GM21360 (cell line): ENCODE data around the gene CLDN3.
"Not testable (repeated sequence)": the region's sequence is repeated elsewhere in the genome, so short reads cannot be mapped to it uniquely, and the experiment has no call there.

Experiments used
- ATAC-seq: cut with Tn5 transposase; IDR thresholded peaks from one replicate; pipeline ENCODE4 v1.9.1; 2021; ENCODE audit warnings: mild to moderate bottlenecking, moderate library complexity; ENCODE audit not compliant: unreplicated experiment

Gene CLDN3, protein sequence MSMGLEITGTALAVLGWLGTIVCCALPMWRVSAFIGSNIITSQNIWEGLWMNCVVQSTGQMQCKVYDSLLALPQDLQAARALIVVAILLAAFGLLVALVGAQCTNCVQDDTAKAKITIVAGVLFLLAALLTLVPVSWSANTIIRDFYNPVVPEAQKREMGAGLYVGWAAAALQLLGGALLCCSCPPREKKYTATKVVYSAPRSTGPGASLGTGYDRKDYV

DNA sequence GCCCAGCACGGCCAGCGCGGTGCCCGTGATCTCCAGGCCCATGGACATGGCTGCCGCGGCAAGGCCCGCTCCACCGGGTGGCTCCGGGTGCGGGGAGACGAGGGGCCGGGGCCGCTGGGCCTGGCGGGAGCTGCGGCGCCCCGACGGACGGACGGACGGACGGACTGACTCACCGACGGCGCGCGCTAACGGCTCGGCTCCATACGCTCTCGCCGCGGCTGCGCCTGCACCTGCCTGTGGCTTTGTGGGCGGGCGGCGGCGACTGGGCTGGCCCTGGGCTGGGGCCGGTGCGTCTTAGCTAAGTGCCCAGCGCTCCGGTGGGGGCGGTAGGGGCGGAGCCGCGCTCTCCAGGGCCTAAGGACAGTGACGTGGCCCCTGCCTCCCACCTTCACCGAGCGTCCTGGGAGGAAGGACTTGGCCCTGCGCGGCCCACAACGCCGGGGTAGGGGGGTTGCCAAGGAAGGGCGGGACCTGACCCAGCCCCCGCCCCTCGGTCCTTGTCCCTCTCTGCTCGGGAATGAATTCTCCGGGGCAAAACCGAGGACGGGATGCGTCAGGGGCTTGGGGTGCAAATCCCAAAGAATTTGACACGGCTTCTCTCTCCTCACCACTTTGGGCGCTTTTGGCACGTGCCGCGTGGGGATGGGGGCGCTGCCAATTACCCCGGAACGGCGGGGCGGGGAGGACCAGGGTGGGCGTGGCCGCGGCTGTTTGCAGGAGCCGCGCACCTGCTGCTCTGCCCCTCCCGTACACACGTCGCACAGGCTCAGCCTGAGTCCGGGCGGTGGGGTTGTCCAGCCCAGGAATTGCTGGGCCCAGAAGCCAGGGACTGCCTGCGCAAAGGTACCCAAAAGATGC lies at the start of gene CLDN3:
CLDN3 (minus strand) TSS at position 269 of the 858 bp plus-strand sequence; CDS start at position 48, 221 bp downstream.
- no peak for ATAC-seq

- no peak for ATAC-seq
Observed at GRCh38 chr7:73817121-73817520, 47.1 kb upstream of the CLDN3 start.

GRCh38 chr7:73815436-73815835 lies 45.4 kb upstream of the CLDN3 start:
- no peak for ATAC-seq

DNA sequence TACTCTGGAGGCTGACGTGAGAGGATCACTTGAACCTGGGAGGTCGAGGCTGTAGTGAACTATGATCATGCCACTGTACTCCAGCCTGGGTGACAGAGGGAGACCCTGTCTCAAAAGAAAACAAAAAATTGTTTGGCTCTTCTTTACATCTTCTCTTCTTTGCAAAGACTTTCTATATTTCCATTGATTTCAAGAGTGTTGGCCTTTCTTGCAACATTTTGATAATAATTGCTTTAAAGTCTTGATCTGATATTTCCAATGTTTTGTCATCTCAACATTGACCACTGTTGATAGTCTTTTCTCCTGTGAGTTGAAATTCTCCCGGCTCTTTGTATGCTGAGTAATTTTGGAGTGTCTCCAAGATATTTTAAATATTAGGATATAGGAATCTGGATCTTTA lies 42.9 kb upstream of the CLDN3 start:
- ATAC-seq: no peak

GRCh38 chr7:73811760-73812168 lies 41.7 kb upstream of the CLDN3 start:
- ATAC-seq: no peak

- no peak for ATAC-seq
Observed at GRCh38 chr7:73810998-73811360, 40.9 kb upstream of the CLDN3 start.

DNA sequence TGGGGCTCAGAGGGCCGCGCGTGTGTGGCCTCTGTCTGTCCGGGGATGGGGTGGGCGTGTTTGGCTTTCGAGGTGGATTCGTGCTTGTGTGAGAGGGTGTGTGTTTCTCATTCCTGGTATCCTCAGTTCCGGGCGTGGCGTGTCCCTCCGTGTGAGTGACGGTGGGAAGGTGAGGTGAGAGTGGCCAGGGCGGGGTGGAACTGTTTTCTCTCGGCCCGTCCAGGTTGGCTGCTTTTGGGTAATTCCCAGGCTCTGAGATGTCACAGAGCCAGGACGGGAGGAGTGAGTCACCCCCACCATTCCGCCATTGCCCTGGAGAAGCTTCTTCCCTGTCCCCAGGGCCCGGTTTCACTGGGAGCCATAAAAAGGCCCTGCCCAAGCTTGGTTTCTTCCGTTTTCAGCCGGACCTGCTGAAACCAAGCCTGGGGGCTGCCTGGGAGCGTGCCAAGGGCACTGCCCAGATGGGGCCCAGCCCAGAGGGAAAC lies 39.4 kb upstream of the CLDN3 start:
- no peak for ATAC-seq

DNA sequence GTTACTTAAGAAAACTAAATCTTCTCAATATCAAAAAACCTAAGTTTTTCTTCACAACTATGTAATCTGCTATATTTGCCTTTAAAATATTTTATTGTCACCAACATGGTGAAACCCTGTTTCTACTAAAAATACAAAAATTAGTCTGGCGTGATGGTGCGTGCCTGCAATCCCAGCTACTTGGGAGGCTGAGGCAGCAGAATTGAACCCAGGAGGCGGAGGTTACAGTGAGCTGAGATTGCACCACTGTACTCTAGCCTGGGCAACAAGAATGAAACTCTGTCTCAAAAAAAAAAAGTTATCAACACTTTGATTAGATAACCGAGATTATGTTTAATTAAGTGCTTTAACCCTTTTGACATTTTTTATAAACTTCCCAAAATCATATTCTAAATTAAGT lies 32.4 kb upstream of the CLDN3 start:
- no peak for ATAC-seq

DNA sequence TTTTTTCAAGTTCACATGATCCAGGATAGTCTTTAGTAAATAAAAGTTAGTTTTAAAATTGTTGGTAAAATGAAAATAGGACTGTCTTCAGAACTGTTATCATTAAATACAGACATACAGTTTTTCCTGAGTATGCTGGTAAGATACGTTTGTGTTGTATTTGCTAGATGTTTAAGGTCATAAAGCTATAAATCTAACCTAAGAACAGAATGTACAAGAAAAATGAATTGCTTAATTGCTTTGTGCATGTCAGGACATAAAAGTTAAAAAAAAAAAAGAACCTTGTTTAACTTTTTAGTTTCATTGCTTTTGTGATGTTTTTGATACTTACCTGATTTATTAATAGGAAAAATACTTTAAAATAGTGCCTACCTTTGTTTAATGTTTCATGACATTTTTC lies 31.5 kb upstream of the CLDN3 start:
- no peak for ATAC-seq

- no peak for ATAC-seq
Observed at GRCh38 chr7:73799282-73800141, 29.4 kb upstream of the CLDN3 start.

GRCh38 chr7:73797176-73797575 lies 27.1 kb upstream of the CLDN3 start:
- not testable (repeated sequence) for ATAC-seq

- ATAC-seq: not testable (repeated sequence)
Observed at GRCh38 chr7:73796656-73797055, 26.6 kb upstream of the CLDN3 start.

DNA sequence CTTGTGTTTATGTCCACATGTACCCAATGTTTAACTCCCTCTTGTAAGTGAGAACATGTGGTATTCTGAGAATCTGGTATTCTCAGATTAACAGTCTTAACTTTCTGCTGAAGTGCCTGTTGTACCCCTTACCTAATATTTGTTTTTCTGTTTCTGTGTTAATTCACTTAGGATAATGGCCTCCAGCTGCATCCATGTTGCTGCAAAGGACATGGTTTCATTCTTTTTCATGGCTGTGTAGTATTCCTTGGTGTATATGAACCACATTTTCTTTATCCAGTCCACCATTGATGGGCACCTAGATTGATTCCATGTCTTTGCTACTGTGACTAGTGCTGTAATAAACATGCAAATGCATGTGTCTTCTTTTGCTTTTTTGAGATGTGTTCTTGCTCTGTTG lies 25.1 kb upstream of the CLDN3 start:
- not testable (repeated sequence) for ATAC-seq

DNA sequence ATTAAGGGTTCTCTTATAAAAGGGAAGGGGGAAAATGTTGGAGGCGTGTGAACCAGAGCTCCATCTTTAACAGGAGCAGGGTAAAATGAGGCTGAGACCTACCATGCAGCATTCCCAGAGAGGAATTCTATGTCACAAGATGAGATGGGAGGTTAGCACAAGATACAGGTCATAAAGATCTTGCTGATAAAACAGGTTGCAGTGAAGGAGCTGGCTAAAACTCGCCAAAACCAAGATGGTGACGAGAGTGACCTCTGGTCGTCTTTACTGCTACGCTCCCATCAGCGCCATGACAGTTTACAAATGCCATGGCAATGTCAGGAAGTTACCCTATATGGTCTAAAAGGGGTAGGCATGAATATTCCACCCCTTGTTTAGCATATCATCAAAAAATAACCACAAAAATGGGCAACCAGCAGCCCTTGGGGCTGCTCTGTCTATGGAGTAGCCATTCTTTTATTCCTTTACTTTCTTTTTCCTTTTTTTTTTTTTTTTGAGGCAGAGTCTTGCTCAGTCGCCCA lies 21.2 kb upstream of the CLDN3 start:
- not testable (repeated sequence) for ATAC-seq

DNA sequence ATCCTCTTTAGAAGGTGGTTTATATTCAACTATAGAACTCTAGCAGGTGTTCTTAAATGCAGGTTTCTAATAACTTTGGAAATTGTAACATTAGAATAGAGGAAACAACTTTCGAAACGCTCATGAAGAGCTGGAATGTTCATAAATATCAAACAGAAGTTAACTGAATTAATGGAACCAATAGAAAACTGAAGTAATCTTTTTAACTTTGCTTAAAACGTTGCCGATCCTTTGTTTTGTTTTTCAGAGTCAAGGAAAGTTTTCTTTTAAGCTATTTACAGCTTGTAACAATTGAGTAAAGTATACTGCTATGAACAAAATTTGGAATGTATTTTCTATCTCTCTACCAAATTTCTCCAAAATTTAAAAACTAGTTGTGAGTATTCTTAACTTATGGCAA lies 19.0 kb upstream of the CLDN3 start:
- ATAC-seq: no peak

- ATAC-seq: not testable (repeated sequence)
Observed at GRCh38 chr7:73787786-73788048, 17.6 kb upstream of the CLDN3 start.

- ATAC-seq: no peak
Observed at GRCh38 chr7:73786588-73786987, 16.5 kb upstream of the CLDN3 start.

DNA sequence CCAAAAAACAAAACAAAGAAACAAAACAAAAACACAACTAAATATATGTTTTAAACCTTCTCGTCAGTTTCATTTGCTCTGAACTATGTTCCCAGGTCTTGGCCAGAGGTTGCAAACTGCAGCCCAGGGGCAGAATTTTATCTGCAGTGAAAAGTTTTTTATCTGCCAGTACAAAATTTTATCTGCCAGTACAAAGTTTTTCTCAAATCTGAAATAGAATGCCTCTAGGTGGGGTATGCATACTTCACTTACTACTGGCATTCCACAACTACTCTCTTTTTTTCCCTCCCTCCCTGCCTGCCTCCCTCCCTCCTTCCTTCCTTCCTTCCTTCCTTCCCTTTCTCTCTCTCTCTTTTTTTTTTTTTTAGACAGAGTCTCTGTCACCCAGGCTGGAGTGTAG lies 9.4 kb upstream of the CLDN3 start:
- no peak for ATAC-seq

DNA sequence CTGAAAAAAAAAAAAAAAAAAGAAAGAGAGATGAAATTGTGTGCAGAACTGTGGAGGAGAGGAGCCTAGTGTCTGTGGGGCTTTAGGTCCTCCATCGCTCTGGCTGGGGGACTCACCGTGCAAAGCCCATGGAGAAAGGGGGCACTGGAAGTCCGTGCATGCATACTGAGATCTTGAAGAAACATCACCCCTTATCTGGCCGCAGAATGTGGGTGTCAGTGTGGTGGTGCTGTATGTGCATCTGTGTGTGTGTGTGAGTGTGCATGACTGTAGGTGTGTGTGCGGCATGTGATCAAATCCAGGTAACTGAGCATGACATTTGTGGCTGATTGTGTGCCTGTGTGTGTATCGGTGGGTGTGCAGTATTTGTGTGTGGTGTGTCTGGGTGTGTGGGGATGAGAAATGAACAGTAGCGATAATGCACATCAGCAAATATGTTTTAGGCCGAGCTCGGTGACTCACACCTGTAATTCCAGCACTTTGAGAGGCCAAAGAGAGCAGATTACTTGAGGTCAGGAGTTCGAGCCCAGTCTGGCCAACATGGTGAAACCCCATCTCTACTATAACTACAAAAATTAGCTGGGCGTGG lies 8.8 kb upstream of the CLDN3 start:
- no peak for ATAC-seq

- ATAC-seq: no peak
Observed at GRCh38 chr7:73774923-73775322, 4.9 kb upstream of the CLDN3 start.
